ENCODE measurements around the gene PPWD1. TPM values are rescaled to one million over a fixed set of nuclear protein-coding genes. Genes with fewer than 3 reads are reported as not detected.
"Not testable (repeated sequence)": the region's sequence is repeated elsewhere in the genome, so short reads cannot be mapped to it uniquely, and the experiment has no call there.

Gene PPWD1
- total and polyA plus RNA-seq, 2 donors: 17.3 to 127 TPM

DNA sequence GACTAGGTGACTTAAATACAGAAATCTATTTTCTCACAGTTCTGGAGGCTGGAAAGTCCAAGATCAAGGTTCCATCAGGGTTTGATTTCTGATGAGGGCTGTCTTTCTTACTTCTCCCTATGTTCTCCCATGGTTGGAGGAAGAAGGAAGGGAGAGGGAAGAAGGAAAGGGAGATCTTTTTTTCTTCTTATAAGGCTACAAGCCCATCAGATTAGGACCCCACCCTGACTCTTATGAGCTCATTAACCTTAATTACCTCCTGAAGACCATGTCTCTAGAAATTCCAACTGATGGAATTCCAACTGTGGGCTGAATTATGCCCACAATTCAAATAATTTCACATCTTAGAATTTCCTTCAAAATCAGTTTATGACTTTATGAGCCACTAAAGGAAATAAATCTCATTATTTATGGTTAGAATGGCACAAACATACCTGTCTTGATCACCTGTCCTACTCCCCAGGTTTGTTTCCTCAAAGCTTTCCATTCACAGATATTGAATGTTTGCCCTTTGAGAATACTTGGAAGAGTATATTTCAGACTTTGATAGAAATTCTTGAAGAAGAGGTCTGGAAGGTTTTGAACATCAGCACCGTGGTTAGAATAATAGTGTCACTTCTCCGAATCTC, 7.6 kb downstream of the PPWD1 start:
- Histone ChIP-seq H3K27ac (ENCODE audit: low read depth) (no peak overlapping the region), H3K4me1 (ENCODE audit: insufficient read depth) (no peaks in the 10 kb centered on the region), H3K4me3 (ENCODE audit: low read depth, low read length) (no peak overlapping the region), H3K36me3 (ENCODE audit: insufficient read depth) (no peaks in the 10 kb centered on the region)
- no peak for DNase-seq (ENCODE audit: extremely low spot score)
- 93% methylated on average over 2 of the region's 2 CpGs for WGBS

GRCh38 chr5:65577141-65577540, 14.0 kb downstream of the PPWD1 start:
- no peaks in the 10 kb centered on the region for H3K4me1 ChIP-seq (ENCODE audit: insufficient read depth)
- H3K36me3 ChIP-seq (ENCODE audit: insufficient read depth): peaks cover 2% of the 10 kb centered on the region
- H3K27ac ChIP-seq (ENCODE audit: low read depth): no peak overlapping the region
- DNase-seq (ENCODE audit: extremely low spot score): no peak
- H3K4me3 ChIP-seq (ENCODE audit: low read depth, low read length): no peak overlapping the region

DNA sequence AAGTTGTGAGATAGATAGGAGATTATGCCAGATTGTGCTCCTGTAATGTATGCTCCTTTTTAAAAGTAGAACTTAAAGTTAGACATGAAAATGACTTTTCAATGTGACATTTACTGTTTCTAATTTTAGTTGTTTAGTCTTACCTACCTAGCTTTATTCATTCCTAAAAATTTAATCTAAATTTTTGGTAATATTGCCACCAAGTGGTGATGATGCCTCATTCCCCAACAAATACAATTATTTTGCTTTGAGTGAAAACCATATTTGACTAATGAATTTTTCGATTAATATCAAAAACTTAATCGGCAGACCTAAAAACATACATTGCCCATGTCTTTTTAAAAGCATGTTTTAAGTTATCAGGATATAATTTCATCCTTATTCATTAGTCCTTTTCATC, 25.6 kb downstream of the PPWD1 start:
- H3K36me3 ChIP-seq (ENCODE audit: insufficient read depth): peaks cover 1% of the 10 kb centered on the region
- no peak overlapping the region for H3K4me3 ChIP-seq (ENCODE audit: low read depth, low read length)
- H3K27ac ChIP-seq (ENCODE audit: low read depth): no peak overlapping the region
- no peaks in the 10 kb centered on the region for H3K4me1 ChIP-seq (ENCODE audit: insufficient read depth)
- DNase-seq (ENCODE audit: extremely low spot score): no peak
- 97% methylated on average over 2 of the region's 2 CpGs for WGBS

DNA sequence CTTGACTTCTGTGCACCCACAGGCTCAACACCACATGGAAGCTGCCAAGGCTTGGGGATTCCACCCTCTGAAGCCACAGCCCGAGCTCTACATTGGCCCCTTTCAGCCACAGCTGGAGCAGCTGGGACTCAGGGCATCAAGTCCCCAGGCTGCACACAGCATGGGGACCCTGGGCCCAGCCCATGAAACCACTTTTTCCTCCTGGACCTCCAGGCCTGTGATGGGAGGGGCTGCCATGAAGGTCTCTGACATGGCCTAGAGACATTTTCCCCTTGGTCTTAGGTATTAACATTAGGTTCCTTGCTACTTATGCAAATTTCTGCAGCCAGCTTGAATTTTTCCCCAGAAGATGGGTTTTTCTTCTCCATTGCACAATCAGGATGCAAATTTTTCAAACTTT, 38.7 kb downstream of the PPWD1 start:
- H3K36me3 ChIP-seq (ENCODE audit: insufficient read depth); H3K27ac ChIP-seq (ENCODE audit: low read depth); H3K4me1 ChIP-seq (ENCODE audit: insufficient read depth); H3K4me3 ChIP-seq (ENCODE audit: low read depth, low read length); DNase-seq (ENCODE audit: extremely low spot score): not testable (repeated sequence)
- WGBS: 97% methylated on average over 1 of the region's 1 CpG

GRCh38 chr5:65611524-65611923, 48.4 kb downstream of the PPWD1 start:
- 84% methylated on average over 3 of the region's 3 CpGs for whole genome bisulfite sequencing
- H3K36me3 ChIP-seq (ENCODE audit: insufficient read depth): peaks cover 4% of the 10 kb centered on the region
- H3K4me3 ChIP-seq (ENCODE audit: low read depth, low read length): no peak overlapping the region
- H3K4me1 ChIP-seq (ENCODE audit: insufficient read depth): no peaks in the 10 kb centered on the region
- no peak overlapping the region for H3K27ac ChIP-seq (ENCODE audit: low read depth)
- no peak for DNase-seq (ENCODE audit: extremely low spot score)

GRCh38 chr5:65612298-65612907, 49.3 kb downstream of the PPWD1 start:
- WGBS: 90% methylated on average over 4 of the region's 4 CpGs
- Histone ChIP-seq H3K36me3 (ENCODE audit: insufficient read depth) (peaks cover 2% of the 10 kb centered on the region), H3K27ac (ENCODE audit: low read depth) (no peak overlapping the region), H3K4me3 (ENCODE audit: low read depth, low read length) (no peak overlapping the region), H3K4me1 (ENCODE audit: insufficient read depth) (peaks cover 1% of the 10 kb centered on the region)
- no peak for DNase-seq (ENCODE audit: extremely low spot score)

DNA sequence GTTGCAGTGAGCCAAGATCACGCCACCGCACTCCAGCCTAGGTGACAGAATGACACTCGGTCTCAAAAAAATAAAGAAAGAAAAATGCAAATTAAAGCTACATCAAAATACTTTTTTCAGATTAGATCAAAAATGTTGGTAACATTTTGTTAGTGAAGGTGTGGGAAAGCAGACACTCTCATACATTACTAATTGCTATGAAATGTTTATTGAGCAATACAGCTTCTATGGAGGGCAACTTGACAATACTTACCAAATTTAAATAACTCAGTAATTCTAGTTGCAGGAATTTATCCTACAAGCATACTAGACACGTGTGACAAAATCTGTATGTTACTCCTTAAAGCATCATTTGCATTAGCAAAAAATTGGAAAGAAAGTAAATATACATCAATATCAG, 56.9 kb downstream of the PPWD1 start:
- no peak for DNase-seq (ENCODE audit: extremely low spot score)
- peaks cover 1% of the 10 kb centered on the region for H3K4me1 ChIP-seq (ENCODE audit: insufficient read depth)
- WGBS: 89% methylated on average over 4 of the region's 4 CpGs
- H3K36me3 ChIP-seq (ENCODE audit: insufficient read depth): no peaks in the 10 kb centered on the region
- no peak overlapping the region for H3K4me3 ChIP-seq (ENCODE audit: low read depth, low read length)
- H3K27ac ChIP-seq (ENCODE audit: low read depth): no peak overlapping the region

DNA sequence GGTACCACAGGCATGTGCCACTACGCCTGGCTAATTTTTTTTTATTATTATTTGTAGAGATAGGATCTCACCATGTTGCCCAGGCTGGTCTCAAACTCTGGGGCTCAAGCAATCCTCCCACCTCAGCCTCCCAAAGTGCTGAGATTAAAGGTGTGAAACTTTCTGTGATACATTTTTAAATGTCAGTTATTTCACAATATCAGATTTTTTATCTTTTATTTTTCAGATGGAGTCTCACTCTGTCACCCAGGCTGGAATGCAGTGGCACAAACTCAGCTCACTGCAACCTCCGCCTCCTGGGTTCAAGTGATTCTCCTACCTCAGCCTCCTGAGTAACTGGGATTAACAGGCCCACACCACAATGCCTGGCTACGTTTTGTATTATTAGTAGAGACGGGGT, 58.9 kb downstream of the PPWD1 start:
- not testable (repeated sequence) for H3K36me3 ChIP-seq (ENCODE audit: insufficient read depth); H3K4me3 ChIP-seq (ENCODE audit: low read depth, low read length); H3K27ac ChIP-seq (ENCODE audit: low read depth); DNase-seq (ENCODE audit: extremely low spot score); H3K4me1 ChIP-seq (ENCODE audit: insufficient read depth)
- WGBS: 86% methylated on average over 4 of the region's 4 CpGs

- Histone ChIP-seq H3K36me3 (ENCODE audit: insufficient read depth) (no peaks in the 10 kb centered on the region), H3K4me3 (ENCODE audit: low read depth, low read length) (peak overlapping the region; percentile 72), H3K4me1 (ENCODE audit: insufficient read depth) (no peaks in the 10 kb centered on the region), H3K27ac (ENCODE audit: low read depth) (no peak overlapping the region)
- WGBS: 3% methylated on average over 9 of the region's 9 CpGs
- DNase-seq (ENCODE audit: extremely low spot score): no peak
Observed at GRCh38 chr5:65623482-65623881, 60.4 kb downstream of the PPWD1 start.

DNA sequence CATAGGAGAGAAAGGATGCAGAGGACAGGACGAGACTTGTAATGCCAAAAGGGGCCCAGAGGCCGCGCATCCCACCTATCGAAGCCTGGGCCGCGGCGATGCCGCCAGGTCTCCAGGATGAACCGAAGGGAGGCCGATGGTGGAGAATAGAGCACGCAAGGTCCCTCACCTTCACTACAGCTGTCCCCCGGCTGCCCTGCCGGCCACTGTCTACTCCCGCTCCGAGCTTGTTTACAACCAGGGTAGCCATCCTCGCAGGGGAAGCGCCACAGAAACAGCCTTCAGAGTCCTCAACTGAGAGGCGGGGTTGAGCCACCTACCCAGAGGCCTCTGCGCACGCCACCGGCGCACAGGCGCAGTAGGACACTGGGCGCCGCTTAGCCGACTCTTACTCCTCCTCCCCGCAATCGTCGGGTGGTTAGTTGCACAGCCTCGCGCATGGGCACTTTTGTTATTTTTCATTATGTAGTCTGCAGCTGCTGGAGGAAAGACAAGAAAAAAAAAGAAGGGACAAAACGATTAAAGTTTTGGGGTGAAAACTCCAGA, 61.0 kb downstream of the PPWD1 start, which contains the start of gene TRIM23:
Gene TRIM23 (minus strand): TSS at position 309 of the 546 bp plus-strand sequence. CDS start 59 bp downstream, at position 250.
- under 1% methylated on average over 32 of the region's 32 CpGs for WGBS
- H3K4me3 ChIP-seq (ENCODE audit: low read depth, low read length): peak within 1 kb of the TSS; percentile 72
- H3K4me1 ChIP-seq (ENCODE audit: insufficient read depth): no peaks in the 10 kb centered on the region
- DNase-seq (ENCODE audit: extremely low spot score): no peak
- H3K27ac ChIP-seq (ENCODE audit: low read depth): peak within 1 kb of the TSS; percentile 70
- no peaks in the 10 kb centered on the region for H3K36me3 ChIP-seq (ENCODE audit: insufficient read depth)

DNA sequence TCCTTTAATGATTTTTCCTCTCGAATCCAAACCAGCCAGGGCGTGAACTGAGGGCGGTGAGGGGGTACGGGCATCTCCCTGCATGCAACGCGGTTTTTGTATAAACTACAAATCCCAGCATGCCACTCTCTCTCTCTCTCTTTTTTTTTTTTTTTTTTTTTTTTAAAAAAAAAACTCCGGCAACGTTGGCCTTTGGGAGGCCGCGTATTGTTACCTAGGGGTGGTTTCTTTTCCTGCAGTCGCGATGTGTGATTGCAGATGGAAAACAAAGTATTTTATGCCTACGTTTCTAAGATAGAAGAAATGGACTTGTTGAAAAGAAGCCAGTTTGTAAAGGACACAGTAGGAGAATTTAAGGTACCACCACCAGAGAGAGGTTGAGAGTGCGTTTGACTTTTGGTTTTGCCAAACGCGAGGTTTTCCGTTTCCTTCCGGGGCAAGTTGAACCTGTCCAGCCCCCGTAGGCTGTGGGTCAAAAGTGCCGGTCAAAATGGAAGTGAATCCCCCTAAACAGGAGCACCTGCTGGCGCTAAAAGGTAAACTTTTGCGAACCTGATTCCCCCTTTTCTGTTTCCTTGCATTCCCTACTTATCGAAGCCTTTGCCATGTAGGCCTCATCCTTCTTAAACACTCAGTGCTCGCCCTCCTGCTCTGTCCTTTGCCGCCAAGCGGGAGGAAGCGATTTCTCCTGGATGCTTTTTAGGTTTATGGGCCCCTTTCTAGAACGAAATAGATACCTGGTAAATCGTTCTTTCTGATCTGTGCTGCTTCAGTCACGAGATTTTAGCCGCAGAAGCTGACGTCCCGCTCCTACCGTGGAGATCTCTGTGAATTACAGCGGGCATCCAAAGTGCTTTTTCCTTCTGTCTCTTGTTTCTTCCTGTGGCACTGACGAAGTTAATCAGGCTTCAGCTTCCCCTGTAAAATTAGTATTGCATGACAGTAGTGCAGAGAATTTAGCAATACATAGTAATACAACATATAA, 61.8 kb downstream of the PPWD1 start, which contains the start of the genes SHLD3 and TRAPPC13:
Gene SHLD3 (plus strand): TSS at position 457 of the 985 bp plus-strand sequence. CDS start 4,561 bp downstream, outside the sequence.
Gene TRAPPC13 (plus strand): TSS at position 457 of the 985 bp plus-strand sequence. CDS start 34 bp downstream, at position 491.
- Histone ChIP-seq H3K4me1 (ENCODE audit: insufficient read depth) (no peaks in the 10 kb centered on the region), H3K36me3 (ENCODE audit: insufficient read depth) (no peaks in the 10 kb centered on the region), H3K4me3 (ENCODE audit: low read depth, low read length) (peak within 1 kb of the TSS; percentile 72), H3K27ac (ENCODE audit: low read depth) (peak within 1 kb of the TSS; percentile 70)
- peak; percentile 93 for DNase-seq (ENCODE audit: extremely low spot score)
- under 1% methylated on average over 36 of the region's 36 CpGs for WGBS

- DNase-seq (ENCODE audit: extremely low spot score): no peak
- H3K4me3 ChIP-seq (ENCODE audit: low read depth, low read length): no peak overlapping the region
- H3K36me3 ChIP-seq (ENCODE audit: insufficient read depth): no peaks in the 10 kb centered on the region
- no peak overlapping the region for H3K27ac ChIP-seq (ENCODE audit: low read depth)
- 63% methylated on average over 6 of the region's 6 CpGs for WGBS
- H3K4me1 ChIP-seq (ENCODE audit: insufficient read depth): no peaks in the 10 kb centered on the region
Observed at GRCh38 chr5:65625743-65626142, 62.6 kb downstream of the PPWD1 start.

- H3K4me3 ChIP-seq (ENCODE audit: low read depth, low read length): no peak overlapping the region
- H3K4me1 ChIP-seq (ENCODE audit: insufficient read depth): no peaks in the 10 kb centered on the region
- DNase-seq (ENCODE audit: extremely low spot score): no peak
- no peak overlapping the region for H3K27ac ChIP-seq (ENCODE audit: low read depth)
- H3K36me3 ChIP-seq (ENCODE audit: insufficient read depth): no peaks in the 10 kb centered on the region
Observed at GRCh38 chr5:65630981-65631380, 67.9 kb downstream of the PPWD1 start.
